OCI-LY1 (cell line): ENCODE measurements around the gene SLC25A21.

ENCODE experiments used
- H2AFZ ChIP-seq: fragments of 200-600 bp; sonication (generic), shearing (Covaris generic); 2 replicates; pipeline ENCODE4 v1.6.0; 2014; ENCODE audit warnings: antibody characterized with exemption, mild to moderate bottlenecking, low read length
- H3F3A ChIP-seq: fragments of 200-600 bp; sonication (generic), shearing (Covaris generic); 2 replicates; pipeline ENCODE4 v1.6.0; 2014; ENCODE audit warnings: mild to moderate bottlenecking, antibody characterized with exemption, low read length, moderate library complexity; ENCODE audit not compliant: insufficient read depth
- H3K27ac ChIP-seq: fragments of 200-600 bp; sonication (generic); 2 replicates; pipeline ENCODE4 v1.5.1; 2014; ENCODE audit warnings: low read length, mixed run types, mild to moderate bottlenecking, low read depth; ENCODE audit not compliant: poor library complexity, severe bottlenecking
- H3K27me3 ChIP-seq: fragments of 200-600 bp; sonication (generic); 2 replicates; pipeline ENCODE4 v1.6.0; 2014; ENCODE audit warnings: antibody characterized with exemption, mild to moderate bottlenecking, low read length, moderate library complexity; ENCODE audit not compliant: insufficient read depth
- H3K36me3 ChIP-seq: fragments of 200-600 bp; sonication (generic); 2 replicates; pipeline ENCODE4 v1.6.1; 2014; ENCODE audit warnings: mild to moderate bottlenecking, antibody characterized with exemption, low read length, moderate library complexity, mixed read lengths; ENCODE audit not compliant: insufficient read depth
- H3K4me1 ChIP-seq: fragments of 200-600 bp; sonication (generic); 2 replicates; pipeline ENCODE4 v1.5.1; 2014; ENCODE audit warnings: mild to moderate bottlenecking, low read length, moderate library complexity; ENCODE audit not compliant: insufficient read depth, severe bottlenecking
- H3K4me2 ChIP-seq: fragments of 200-600 bp; sonication (generic), shearing (Covaris generic); 2 replicates; pipeline ENCODE4 v1.6.1; 2014; ENCODE audit warnings: low read length
- H3K4me3 ChIP-seq: fragments of 200-600 bp; sonication (generic); 2 replicates; pipeline ENCODE4 v1.5.1; 2014; ENCODE audit warnings: low read length, low read depth, mild to moderate bottlenecking, mixed read lengths; ENCODE audit not compliant: poor library complexity, severe bottlenecking
- H3K79me2 ChIP-seq: fragments of 200-600 bp; shearing (Covaris generic); 2 replicates; pipeline ENCODE4 v1.6.1; 2016; ENCODE audit warnings: mixed run types, low read length, mixed read lengths; ENCODE audit not compliant: insufficient read depth
- H3K9ac ChIP-seq: fragments of 200-600 bp; sonication (generic), shearing (Covaris generic); 2 replicates; pipeline ENCODE4 v1.6.1; 2014; ENCODE audit warnings: mild to moderate bottlenecking, low read length, mixed read lengths
- H3K9me2 ChIP-seq: fragments of 200-600 bp; sonication (generic), shearing (Covaris generic); 2 replicates; pipeline ENCODE4 v1.6.1; 2014; ENCODE audit warnings: low read depth, mild to moderate bottlenecking, low read length, mixed read lengths
- H3K9me3 ChIP-seq: fragments of 200-600 bp; shearing (Covaris generic); 2 replicates; pipeline ENCODE4 v1.6.1; 2014; ENCODE audit warnings: low read length, mixed read lengths
- H4K20me1 ChIP-seq: fragments of 200-600 bp; sonication (generic), shearing (Covaris generic); 2 replicates; pipeline ENCODE4 v1.6.0; 2016; ENCODE audit warnings: mild to moderate bottlenecking, low read length; ENCODE audit not compliant: insufficient read depth
- CTCF ChIP-seq: fragments of 200-600 bp; sonication (generic), shearing (Covaris generic); IDR thresholded peaks from 2 replicates; pipeline ENCODE4 v1.5.1; 2017; ENCODE audit warnings: mild to moderate bottlenecking, antibody characterized with exemption, low read length, moderate library complexity, mixed read lengths
- EZH2 ChIP-seq: fragments of 200-600 bp; sonication (generic), shearing (Covaris generic); IDR thresholded peaks from 2 replicates; pipeline ENCODE4 v1.8.0; 2017; ENCODE audit warnings: borderline replicate concordance, mixed run types, mild to moderate bottlenecking, antibody characterized with exemption, low read length, moderate library complexity, mixed read lengths

SLC25A21 gene

GRCh38 chr14:37122919-37123639, 49.3 kb downstream of the SLC25A21 start:
- no peaks in the 10 kb centered on the region for H3K9me2 ChIP-seq
- no peaks in the 10 kb centered on the region for H4K20me1 ChIP-seq
- H3K4me3 ChIP-seq, result no peak overlapping the region
- no peaks in the 10 kb centered on the region for H3K36me3 ChIP-seq
- H3K9ac ChIP-seq, result no peak overlapping the region
- H3K4me2 ChIP-seq, result no peak overlapping the region
- H2AFZ ChIP-seq, result no peak overlapping the region
- no peaks in the 10 kb centered on the region for H3K9me3 ChIP-seq
- no peaks in the 10 kb centered on the region for H3K79me2 ChIP-seq
- no peaks in the 10 kb centered on the region for H3K27me3 ChIP-seq
- TF ChIP-seq EZH2 (no peak), CTCF (no peak)
- H3F3A ChIP-seq, result no peaks in the 10 kb centered on the region
- H3K4me1 ChIP-seq, result no peaks in the 10 kb centered on the region
- H3K27ac ChIP-seq, result no peak overlapping the region

GRCh38 chr14:37122288-37122687, 50.1 kb downstream of the SLC25A21 start:
- Histone ChIP-seq H3K27me3 (no peaks in the 10 kb centered on the region), H3F3A (no peaks in the 10 kb centered on the region), H3K36me3 (no peaks in the 10 kb centered on the region), H4K20me1 (no peaks in the 10 kb centered on the region), H3K4me3 (no peak overlapping the region), H3K4me2 (no peak overlapping the region), H3K4me1 (no peaks in the 10 kb centered on the region), H3K9me3 (no peaks in the 10 kb centered on the region), H3K9me2 (no peaks in the 10 kb centered on the region), H3K79me2 (no peaks in the 10 kb centered on the region), H3K9ac (no peak overlapping the region), H3K27ac (no peak overlapping the region), H2AFZ (no peak overlapping the region)
- TF ChIP-seq CTCF (no peak), EZH2 (no peak)

GRCh38 chr14:37118673-37119366, 53.6 kb downstream of the SLC25A21 start:
- Histone ChIP-seq H3K4me1 (no peaks in the 10 kb centered on the region), H4K20me1 (no peaks in the 10 kb centered on the region), H3F3A (no peaks in the 10 kb centered on the region), H3K27me3 (no peaks in the 10 kb centered on the region), H3K9ac (no peak overlapping the region), H3K27ac (no peak overlapping the region), H3K4me3 (no peak overlapping the region), H3K79me2 (no peaks in the 10 kb centered on the region), H2AFZ (no peak overlapping the region), H3K9me3 (no peaks in the 10 kb centered on the region), H3K4me2 (no peak overlapping the region), H3K9me2 (no peaks in the 10 kb centered on the region), H3K36me3 (no peaks in the 10 kb centered on the region)
- TF ChIP-seq CTCF (no peak), EZH2 (no peak)
